Measurements from ENCODE around the gene RBFOX2. TPM values are rescaled to one million over a fixed set of nuclear protein-coding genes. Genes with fewer than 3 reads are reported as not detected.

Gene RBFOX2
- total and polyA plus RNA-seq, 8 donors: 12.9 to 33.7 (median 16.7) TPM

GRCh38 chr22:35729309-35729698 lies 299.3 kb downstream of the RBFOX2 start:
- FAIRE-seq (no peak), DNase-seq (no peak), ATAC-seq (no peak)
- peaks cover 7 to 17% (median 16%) of the 10 kb centered on the region in 3 donors for H3K4me1 ChIP-seq
- H3K9me3 ChIP-seq: no peaks in the 10 kb centered on the region
- TF ChIP-seq, protein P1, sequence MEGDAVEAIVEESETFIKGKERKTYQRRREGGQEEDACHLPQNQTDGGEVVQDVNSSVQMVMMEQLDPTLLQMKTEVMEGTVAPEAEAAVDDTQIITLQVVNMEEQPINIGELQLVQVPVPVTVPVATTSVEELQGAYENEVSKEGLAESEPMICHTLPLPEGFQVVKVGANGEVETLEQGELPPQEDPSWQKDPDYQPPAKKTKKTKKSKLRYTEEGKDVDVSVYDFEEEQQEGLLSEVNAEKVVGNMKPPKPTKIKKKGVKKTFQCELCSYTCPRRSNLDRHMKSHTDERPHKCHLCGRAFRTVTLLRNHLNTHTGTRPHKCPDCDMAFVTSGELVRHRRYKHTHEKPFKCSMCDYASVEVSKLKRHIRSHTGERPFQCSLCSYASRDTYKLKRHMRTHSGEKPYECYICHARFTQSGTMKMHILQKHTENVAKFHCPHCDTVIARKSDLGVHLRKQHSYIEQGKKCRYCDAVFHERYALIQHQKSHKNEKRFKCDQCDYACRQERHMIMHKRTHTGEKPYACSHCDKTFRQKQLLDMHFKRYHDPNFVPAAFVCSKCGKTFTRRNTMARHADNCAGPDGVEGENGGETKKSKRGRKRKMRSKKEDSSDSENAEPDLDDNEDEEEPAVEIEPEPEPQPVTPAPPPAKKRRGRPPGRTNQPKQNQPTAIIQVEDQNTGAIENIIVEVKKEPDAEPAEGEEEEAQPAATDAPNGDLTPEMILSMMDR (IDR thresholded peaks at IDR 0.05): no peak
- 78 to 82% methylated on average over 2 of the region's 2 CpGs for WGBS, 2 donors
- H3K27ac ChIP-seq: peak overlapping the region in 1 of 4 donors; percentile 60
- no peaks in the 10 kb centered on the region for H3K27me3 ChIP-seq
- intact Hi-C loops (cut with DNase I): no loop called here
- no peaks in the 10 kb centered on the region for H3K36me3 ChIP-seq
- H3K4me3 ChIP-seq: no peak overlapping the region

DNA sequence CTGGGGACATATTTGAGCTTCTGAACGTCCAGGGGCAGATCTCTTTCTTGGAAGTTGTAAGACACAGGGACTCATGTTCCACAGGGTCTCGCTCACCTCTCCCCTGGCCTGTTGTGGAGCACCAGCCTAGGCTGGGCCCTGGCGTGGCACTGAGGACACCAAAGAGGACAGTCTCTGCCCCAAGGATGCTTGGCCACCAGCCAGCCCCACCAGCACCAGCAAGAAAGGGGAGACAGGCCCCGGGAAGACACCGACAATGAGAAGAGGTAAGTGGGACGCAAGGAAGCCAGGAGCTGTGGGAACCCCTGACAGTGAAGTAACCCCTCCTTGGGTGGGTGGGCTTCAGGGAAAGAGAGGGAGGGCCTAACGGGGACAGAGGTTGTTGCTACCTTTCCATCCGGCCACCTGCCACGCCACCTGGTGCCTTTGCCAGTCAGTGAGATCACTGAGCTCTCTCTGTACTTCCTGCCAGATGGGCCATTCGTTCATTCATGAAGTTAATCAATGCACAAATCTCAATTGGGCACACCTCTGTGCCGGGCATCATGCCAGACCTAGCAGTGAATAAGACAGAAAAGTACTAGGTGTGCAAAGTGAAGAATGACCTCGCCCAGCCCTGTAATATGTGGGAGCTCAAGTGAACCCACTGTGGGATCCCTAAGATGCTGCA lies 299.9 kb downstream of the RBFOX2 start:
- DNase-seq (peak in 5 of 6 donors; percentile 25 to 79 (median 66)), ATAC-seq (peak; percentile 13 to 80 (median 50)), FAIRE-seq (no peak)
- peaks cover 2 to 11% (median 11%) of the 10 kb centered on the region in 3 donors for H3K4me1 ChIP-seq
- TF ChIP-seq, protein P1 (IDR thresholded peaks at IDR 0.05): no peak
- no peak overlapping the region for H3K4me3 ChIP-seq
- H3K36me3 ChIP-seq: no peaks in the 10 kb centered on the region
- H3K9me3 ChIP-seq: no peaks in the 10 kb centered on the region
- no peaks in the 10 kb centered on the region for H3K27me3 ChIP-seq
- WGBS, 2 donors: 60 to 66% methylated on average over 12 of the region's 12 CpGs
- intact Hi-C loops (cut with DNase I): no loop called here
- peak overlapping the region in 1 of 4 donors; percentile 60 for H3K27ac ChIP-seq

DNA sequence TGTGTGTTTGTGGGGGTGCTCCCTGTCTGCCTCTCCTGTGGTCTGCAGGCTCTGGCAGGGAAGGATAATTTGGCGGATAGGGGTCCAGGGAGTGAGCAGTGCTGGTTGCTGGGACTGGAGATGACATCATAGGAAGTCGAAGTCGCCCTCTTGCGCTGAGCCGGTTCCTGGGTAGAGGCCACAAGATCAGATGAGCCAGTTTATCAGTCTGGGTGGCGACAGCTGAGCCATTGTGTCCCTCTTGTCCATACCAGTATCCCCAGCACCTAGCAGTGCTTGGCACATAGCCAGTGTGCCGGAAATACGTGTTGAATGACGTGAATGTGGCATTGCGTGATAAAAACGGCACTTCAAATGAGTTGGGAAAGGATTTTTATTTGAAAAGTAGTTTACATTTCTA lies 301.2 kb downstream of the RBFOX2 start:
- Histone ChIP-seq H3K27me3 (no peaks in the 10 kb centered on the region), H3K9me3 (no peaks in the 10 kb centered on the region), H3K36me3 (no peaks in the 10 kb centered on the region), H3K27ac (no peak overlapping the region), H3K4me1 (no peaks in the 10 kb centered on the region), H3K4me3 (no peak overlapping the region)
- ATAC-seq (no peak), FAIRE-seq (no peak), DNase-seq (no peak)
- TF ChIP-seq, protein P1 (IDR thresholded peaks at IDR 0.05): no peak
- 76 to 79% methylated on average over 11 of the region's 11 CpGs for WGBS, 2 donors
- intact Hi-C loops (cut with DNase I): no loop called here

- ATAC-seq: no peak
- Histone ChIP-seq H3K36me3 (no peaks in the 10 kb centered on the region), H3K27ac (no peak overlapping the region), H3K4me3 (no peak overlapping the region), H3K9me3 (no peaks in the 10 kb centered on the region), H3K27me3 (no peaks in the 10 kb centered on the region), H3K4me1 (no peaks in the 10 kb centered on the region)
- intact Hi-C loops (cut with DNase I): no loop called here
- DNase-seq: no peak
- 84 to 86% methylated on average over 15 of the region's 15 CpGs for WGBS, 2 donors
- no peak for FAIRE-seq
- TF ChIP-seq, protein P1 (IDR thresholded peaks at IDR 0.05): no peak
Observed at GRCh38 chr22:35726933-35727332, 301.7 kb downstream of the RBFOX2 start.

- TF ChIP-seq, protein P1 (IDR thresholded peaks at IDR 0.05): no peak
- ATAC-seq: no peak
- H3K36me3 ChIP-seq: no peaks in the 10 kb centered on the region
- H3K4me3 ChIP-seq: no peak overlapping the region
- FAIRE-seq: no peak
- intact Hi-C loops (cut with DNase I): no loop called here
- no peak for DNase-seq
- H3K9me3 ChIP-seq: no peaks in the 10 kb centered on the region
- WGBS, 2 donors: 81 to 84% methylated on average over 6 of the region's 6 CpGs
- H3K27me3 ChIP-seq: no peaks in the 10 kb centered on the region
- no peak overlapping the region for H3K27ac ChIP-seq
- no peaks in the 10 kb centered on the region for H3K4me1 ChIP-seq
Observed at GRCh38 chr22:35726398-35726797, 302.2 kb downstream of the RBFOX2 start.

Measured in pancreas (tissue), 10 donors.